ENCODE data around the gene SIX5. TPM values are rescaled to one million over a fixed set of nuclear protein-coding genes. Genes with fewer than 3 reads are reported as not detected.

SIX5 gene
- total RNA-seq, 1 experiment from 2014 or later: 26.0 TPM

GRCh38 chr19:45784096-45784495 lies 15.0 kb upstream of the SIX5 start:
- no peak for DNase-seq (ENCODE audit: low spot score)
- TF ChIP-seq CTCF (IDR thresholded peaks at IDR 0.05): no peak
- H3K27ac Mint-ChIP-seq: no peak overlapping the region
- H3K27me3 Mint-ChIP-seq (ENCODE audit: low read depth): peaks cover 28% of the 10 kb centered on the region
- no peaks in the 10 kb centered on the region for H3K9me3 Mint-ChIP-seq
- no peak overlapping the region for H3K4me3 Mint-ChIP-seq
- peaks cover 26% of the 10 kb centered on the region for H3K36me3 Mint-ChIP-seq
- H3K4me1 Mint-ChIP-seq: peaks cover 25% of the 10 kb centered on the region
- ATAC-seq: no peak
- POLR2A ChIA-PET: no interaction called here
- CTCF ChIA-PET: interaction anchor here (0.6 to 1.3 kb wide), 3 partner anchors 9 to 67 kb away, joined by 3 to 5 read pairs (median 5); partner anchors contain the start of gene SIX5

GRCh38 chr19:45782820-45783785 lies 14.1 kb upstream of the SIX5 start:
- Mint-ChIP-seq H3K4me1 (peaks cover 33% of the 10 kb centered on the region), H3K27ac (no peak overlapping the region; the same call in 1 of the 2 replicates), H3K4me3 (no peak overlapping the region), H3K36me3 (peaks cover 18% of the 10 kb centered on the region), H3K9me3 (no peaks in the 10 kb centered on the region), H3K27me3 (ENCODE audit: low read depth) (peaks cover 32% of the 10 kb centered on the region)
- no peak for TF ChIP-seq ELF4 (CRISPR knock-in tag; IDR thresholded peaks at IDR 0.05; ENCODE audit: low read depth)
- no peak for TF ChIP-seq ZNF423 (CRISPR knock-in tag; IDR thresholded peaks at IDR 0.05)
- TF ChIP-seq RELA (CRISPR knock-in tag; IDR thresholded peaks at IDR 0.05; ENCODE audit: borderline replicate concordance): no peak
- no peak for TF ChIP-seq AR (CRISPR knock-in tag; IDR thresholded peaks at IDR 0.05)
- TF ChIP-seq ZNF263 (CRISPR knock-in tag; IDR thresholded peaks at IDR 0.05; ENCODE audit: low read depth): no peak
- TF ChIP-seq CTCF (IDR thresholded peaks at IDR 0.05): no peak
- no peak for TF ChIP-seq SP1 (CRISPR knock-in tag; conservative IDR thresholded peaks at IDR 0.05)
- no peak for TF ChIP-seq PRDM15 (CRISPR knock-in tag; IDR thresholded peaks at IDR 0.05)
- no peak for TF ChIP-seq MLX (CRISPR knock-in tag; IDR thresholded peaks at IDR 0.05)
- no peak for TF ChIP-seq PREB (CRISPR knock-in tag; IDR thresholded peaks at IDR 0.05; ENCODE audit: borderline replicate concordance)
- TF ChIP-seq FOXK1 (CRISPR knock-in tag; IDR thresholded peaks at IDR 0.05): no peak
- no peak for TF ChIP-seq NR2C2 (CRISPR knock-in tag; IDR thresholded peaks at IDR 0.05)
- CTCF ChIA-PET: interaction anchor here (0.5 to 5.4 kb wide), 18 partner anchors 9 to 570 kb away, joined by 3 to 175 read pairs (median 6); partner anchors contain the start of genes DMWD, FOXA3, QPCTL and RSPH6A
- ATAC-seq (no peak), DNase-seq (ENCODE audit: low spot score) (no peak)
- POLR2A ChIA-PET: interaction anchor here (0.6 to 5.4 kb wide), 5 partner anchors 10 to 52 kb away, joined by 3 to 70 read pairs (median 6); partner anchors contain the start of genes DMWD, FBXO46 and SIX5

Data from WTC11 (cell line).